GM15510 (cell line): ENCODE measurements around the gene TRHDE.

ENCODE experiments used
- POLR2A ChIP-seq: IDR thresholded peaks from 3 replicates; pipeline ENCODE4 v1.6.1; 2011; ENCODE audit warnings: borderline replicate concordance; ENCODE audit not compliant: insufficient read length; ENCODE audit errors: extremely low read depth

TRHDE gene, protein sequence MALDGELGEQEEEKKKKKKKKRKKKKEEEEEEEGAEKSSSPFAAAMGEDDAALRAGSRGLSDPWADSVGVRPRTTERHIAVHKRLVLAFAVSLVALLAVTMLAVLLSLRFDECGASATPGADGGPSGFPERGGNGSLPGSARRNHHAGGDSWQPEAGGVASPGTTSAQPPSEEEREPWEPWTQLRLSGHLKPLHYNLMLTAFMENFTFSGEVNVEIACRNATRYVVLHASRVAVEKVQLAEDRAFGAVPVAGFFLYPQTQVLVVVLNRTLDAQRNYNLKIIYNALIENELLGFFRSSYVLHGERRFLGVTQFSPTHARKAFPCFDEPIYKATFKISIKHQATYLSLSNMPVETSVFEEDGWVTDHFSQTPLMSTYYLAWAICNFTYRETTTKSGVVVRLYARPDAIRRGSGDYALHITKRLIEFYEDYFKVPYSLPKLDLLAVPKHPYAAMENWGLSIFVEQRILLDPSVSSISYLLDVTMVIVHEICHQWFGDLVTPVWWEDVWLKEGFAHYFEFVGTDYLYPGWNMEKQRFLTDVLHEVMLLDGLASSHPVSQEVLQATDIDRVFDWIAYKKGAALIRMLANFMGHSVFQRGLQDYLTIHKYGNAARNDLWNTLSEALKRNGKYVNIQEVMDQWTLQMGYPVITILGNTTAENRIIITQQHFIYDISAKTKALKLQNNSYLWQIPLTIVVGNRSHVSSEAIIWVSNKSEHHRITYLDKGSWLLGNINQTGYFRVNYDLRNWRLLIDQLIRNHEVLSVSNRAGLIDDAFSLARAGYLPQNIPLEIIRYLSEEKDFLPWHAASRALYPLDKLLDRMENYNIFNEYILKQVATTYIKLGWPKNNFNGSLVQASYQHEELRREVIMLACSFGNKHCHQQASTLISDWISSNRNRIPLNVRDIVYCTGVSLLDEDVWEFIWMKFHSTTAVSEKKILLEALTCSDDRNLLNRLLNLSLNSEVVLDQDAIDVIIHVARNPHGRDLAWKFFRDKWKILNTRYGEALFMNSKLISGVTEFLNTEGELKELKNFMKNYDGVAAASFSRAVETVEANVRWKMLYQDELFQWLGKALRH

DNA sequence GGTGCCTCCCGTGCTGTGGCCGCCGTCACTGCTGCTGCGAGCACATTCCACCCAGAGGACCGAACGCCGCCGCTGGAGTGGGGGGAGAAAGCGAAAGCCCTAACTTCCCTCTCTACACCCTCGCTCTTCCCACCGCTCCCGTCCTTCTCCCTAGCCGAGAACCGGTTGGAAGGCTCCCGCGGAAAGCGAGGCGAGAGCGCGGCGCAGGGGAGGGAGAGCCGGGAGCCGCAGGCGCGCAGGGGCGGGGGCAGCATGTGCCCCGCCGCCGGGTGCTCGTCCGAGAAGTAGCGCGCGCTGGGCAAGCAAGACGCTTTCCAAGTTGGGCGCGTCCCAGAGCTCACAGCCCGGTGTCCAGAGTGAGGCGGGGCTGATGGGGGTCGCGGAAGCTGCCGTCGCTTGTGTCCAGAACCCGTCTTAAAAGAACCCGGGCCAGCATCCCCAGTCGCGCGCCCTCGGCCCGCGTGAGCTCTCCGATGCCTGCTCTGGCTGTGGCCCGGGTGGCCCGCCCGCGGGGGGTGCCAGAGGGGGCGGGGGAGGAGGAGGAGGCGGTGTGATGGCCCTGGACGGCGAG lies at the start of gene TRHDE:
TSS of gene TRHDE (plus strand) at position 280 of the 571 bp plus-strand sequence. CDS start at position 554, 274 bp downstream.
- no peak for TF ChIP-seq POLR2A

DNA sequence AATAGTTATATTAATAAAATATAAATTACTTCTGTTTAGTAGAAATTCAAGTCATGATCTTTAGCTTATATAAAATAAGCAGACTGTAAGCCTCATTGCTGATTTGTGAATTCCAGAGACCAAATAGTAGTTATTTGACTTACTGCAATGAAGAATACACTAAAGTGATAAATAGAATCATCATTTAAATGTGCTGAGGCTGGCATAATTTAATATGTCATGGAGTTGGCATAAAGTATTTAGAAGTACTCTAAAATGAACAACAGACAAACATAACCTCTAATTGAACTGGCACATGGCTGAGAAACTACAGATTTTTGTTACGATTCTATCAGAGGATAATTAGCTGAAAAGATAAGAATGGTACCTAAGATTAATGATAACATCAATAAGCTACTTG lies 45.7 kb upstream of the TRHDE start:
- no peak for TF ChIP-seq POLR2A

GRCh38 chr12:72228424-72228823 lies 43.7 kb upstream of the TRHDE start:
- TF ChIP-seq POLR2A = no peak

GRCh38 chr12:72230589-72230988 lies 41.6 kb upstream of the TRHDE start:
- TF ChIP-seq POLR2A = no peak

- TF ChIP-seq POLR2A = no peak
These were observed 37.3 kb upstream of the TRHDE start for GRCh38 chr12:72234886-72235285.

DNA sequence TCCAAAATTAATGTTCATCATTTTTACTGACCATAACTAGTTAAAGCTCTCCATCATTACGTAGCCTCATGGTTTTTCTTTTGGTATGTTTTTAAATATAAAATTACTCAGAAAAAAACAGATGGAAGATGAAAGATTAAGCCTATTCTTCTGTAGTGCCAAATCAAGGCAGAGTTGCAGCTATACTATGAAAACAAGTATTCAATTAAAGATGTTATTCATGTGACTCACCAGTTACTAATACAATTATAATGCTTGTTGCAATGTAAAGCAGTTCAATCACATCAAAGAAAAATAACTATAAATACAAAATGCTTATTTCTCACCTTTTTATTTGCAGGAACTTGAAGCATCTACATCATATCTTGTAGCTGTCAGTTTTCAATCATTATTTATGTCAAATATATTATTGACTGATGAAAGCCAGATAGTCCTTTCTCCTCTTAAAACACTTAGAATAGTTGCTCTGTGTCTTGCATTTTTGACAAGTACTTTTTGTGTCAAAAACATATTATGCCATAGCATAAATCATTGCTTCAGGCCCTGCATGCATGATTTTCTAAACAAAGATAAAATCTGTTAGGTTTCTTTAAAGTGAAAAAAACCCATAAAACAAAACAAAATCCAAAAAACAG lies 36.0 kb upstream of the TRHDE start:
- TF ChIP-seq POLR2A = no peak

DNA sequence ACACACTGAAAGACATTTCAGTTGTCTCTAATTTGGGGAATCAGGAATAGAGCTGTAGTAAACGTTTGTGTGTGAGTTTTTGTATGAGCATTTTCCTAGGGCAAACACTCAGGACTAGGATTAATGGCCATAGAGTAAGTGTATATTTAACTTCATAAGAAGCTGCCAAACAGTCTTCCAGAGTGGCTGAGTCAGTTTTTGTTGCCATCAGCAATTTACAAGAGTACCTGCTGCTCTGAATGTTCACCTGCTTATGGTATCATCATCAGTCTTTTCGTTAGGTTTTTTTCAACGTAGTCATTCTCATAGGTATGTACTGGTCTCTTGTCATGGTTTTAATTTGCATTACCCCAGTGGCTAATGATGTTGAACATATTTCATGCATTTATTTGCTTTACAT lies 30.6 kb upstream of the TRHDE start:
- no peak for TF ChIP-seq POLR2A

DNA sequence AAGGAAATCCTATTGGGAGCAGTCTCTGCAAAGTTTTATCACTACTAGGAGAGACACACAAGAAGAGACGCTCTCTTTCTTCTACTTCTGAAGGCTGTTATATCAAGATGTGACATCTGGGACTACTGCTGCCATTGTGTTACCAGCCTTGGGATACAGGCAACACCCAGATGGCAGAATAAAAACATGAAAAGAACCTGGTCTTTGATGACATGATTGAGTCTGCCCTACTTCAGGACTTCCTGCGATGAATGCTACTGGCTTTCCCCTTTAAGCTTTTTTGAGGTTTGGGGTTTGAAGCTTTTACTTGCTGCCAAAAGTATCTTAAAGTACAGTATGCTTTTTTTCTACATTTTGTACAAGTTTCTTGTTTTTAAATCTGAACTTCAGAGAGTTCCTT lies 29.2 kb upstream of the TRHDE start:
- no peak for TF ChIP-seq POLR2A

- no peak for TF ChIP-seq POLR2A
These were observed 25.8 kb upstream of the TRHDE start for GRCh38 chr12:72246370-72246769.

DNA sequence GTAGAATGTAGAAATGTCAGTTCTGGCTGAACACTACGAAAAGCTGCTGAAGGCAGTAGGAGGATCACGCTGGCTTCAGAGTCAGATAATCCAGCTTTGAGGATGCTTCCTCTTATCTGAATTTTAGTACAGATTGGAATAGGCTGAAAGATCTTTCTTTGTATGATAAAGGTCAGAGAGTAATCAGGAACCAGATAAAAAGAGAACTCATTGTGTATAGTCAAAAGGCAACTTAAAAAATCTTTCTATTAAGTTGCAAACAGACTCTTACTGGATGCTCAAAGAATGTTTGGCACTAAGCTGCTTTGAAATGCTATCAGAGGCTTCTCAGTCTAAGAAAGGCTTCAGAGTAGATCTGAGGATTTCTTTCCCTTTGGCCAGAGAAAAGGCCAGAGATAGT lies 21.8 kb upstream of the TRHDE start:
- no peak for TF ChIP-seq POLR2A

DNA sequence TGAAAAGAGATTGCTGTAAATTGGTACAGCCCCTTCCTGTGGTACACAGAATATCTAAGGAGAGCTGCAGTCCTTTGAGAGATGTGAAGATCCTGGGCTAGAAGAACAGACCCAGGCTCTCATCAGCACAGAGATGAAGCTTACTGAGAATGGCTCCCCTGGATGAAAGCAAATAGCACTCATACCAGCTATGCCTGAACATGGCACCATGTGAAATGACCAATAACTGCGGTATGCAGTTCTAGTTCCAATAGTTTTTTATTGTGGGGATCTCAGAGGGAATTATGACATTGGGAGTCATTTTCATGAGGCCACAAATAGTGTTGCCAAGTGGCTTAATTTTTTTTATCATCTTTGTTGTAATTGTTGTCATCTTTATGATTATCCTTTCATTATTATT lies 15.4 kb upstream of the TRHDE start:
- TF ChIP-seq POLR2A = no peak

DNA sequence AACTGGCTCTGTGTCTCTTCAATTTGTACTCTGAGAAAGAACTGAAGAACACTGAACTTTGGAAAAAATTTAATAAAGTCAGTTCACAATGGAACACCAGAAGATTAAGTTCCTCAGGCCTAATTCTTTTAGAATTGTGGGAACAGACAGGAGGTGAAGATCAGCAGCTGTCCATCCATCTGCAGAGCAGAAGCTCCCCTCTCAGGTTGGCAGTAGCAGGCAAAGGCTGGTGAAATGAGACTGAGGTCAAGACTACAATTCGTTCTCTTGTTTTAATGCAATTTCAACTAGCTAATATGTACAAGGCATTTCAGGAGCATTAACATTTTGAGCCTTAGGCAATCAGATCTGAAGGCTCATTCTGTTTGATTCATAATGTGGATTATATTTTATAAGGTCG lies 10.3 kb upstream of the TRHDE start:
- no peak for TF ChIP-seq POLR2A

GRCh38 chr12:72264548-72265175 lies 7.5 kb upstream of the TRHDE start:
- TF ChIP-seq POLR2A = no peak

- no peak for TF ChIP-seq POLR2A
These were observed 4.2 kb upstream of the TRHDE start for GRCh38 chr12:72267974-72268373.
